Measurements from ENCODE around the gene DPP9.

The DPP9 gene

GRCh38 chr19:4660993-4661392 is 62.6 kb downstream of the DPP9 start:
- in situ Hi-C loops (cut with MboI; ENCODE audit: low sequenced_read_pairs) = no loop called here

- in situ Hi-C loops (cut with MboI; ENCODE audit: low sequenced_read_pairs) = no loop called here
These were observed 63.4 kb downstream of the DPP9 start for GRCh38 chr19:4660181-4660791.

- in situ Hi-C loops (cut with MboI; ENCODE audit: low sequenced_read_pairs) = no loop called here
These were observed 65.8 kb downstream of the DPP9 start for GRCh38 chr19:4657835-4658234.

- in situ Hi-C loops (cut with MboI; ENCODE audit: low sequenced_read_pairs) = no loop called here
These were observed 66.4 kb downstream of the DPP9 start for GRCh38 chr19:4657262-4657661.

GRCh38 chr19:4656102-4656501 is 67.5 kb downstream of the DPP9 start:
- in situ Hi-C loops (cut with MboI; ENCODE audit: low sequenced_read_pairs) = no loop called here

GRCh38 chr19:4654437-4655361 is 68.9 kb downstream of the DPP9 start:
- in situ Hi-C loops (cut with MboI; ENCODE audit: low sequenced_read_pairs) = no loop called here

- in situ Hi-C loops (cut with MboI; ENCODE audit: low sequenced_read_pairs) = no loop called here
These were observed 69.7 kb downstream of the DPP9 start for GRCh38 chr19:4653793-4654436.

GRCh38 chr19:4652075-4652474 is 71.6 kb downstream of the DPP9 start:
- in situ Hi-C loops (cut with MboI; ENCODE audit: low sequenced_read_pairs) = no loop called here

GRCh38 chr19:4650159-4650558 is 73.5 kb downstream of the DPP9 start:
- in situ Hi-C loops (cut with MboI; ENCODE audit: low sequenced_read_pairs) = no loop called here

- in situ Hi-C loops (cut with MboI; ENCODE audit: low sequenced_read_pairs) = no loop called here
These were observed 74.1 kb downstream of the DPP9 start for GRCh38 chr19:4649392-4650047.

GRCh38 chr19:4647676-4648644 is 75.7 kb downstream of the DPP9 start:
- in situ Hi-C loops (cut with MboI; ENCODE audit: low sequenced_read_pairs) = no loop called here

GRCh38 chr19:4645718-4646117 is 77.9 kb downstream of the DPP9 start:
- in situ Hi-C loops (cut with MboI; ENCODE audit: low sequenced_read_pairs) = no loop called here

- in situ Hi-C loops (cut with MboI; ENCODE audit: low sequenced_read_pairs) = no loop called here
These were observed 81.0 kb downstream of the DPP9 start for GRCh38 chr19:4642625-4643024.

- in situ Hi-C loops (cut with MboI; ENCODE audit: low sequenced_read_pairs) = no loop called here
These were observed 82.5 kb downstream of the DPP9 start for GRCh38 chr19:4641132-4641531.

GRCh38 chr19:4640247-4641000 is 83.2 kb downstream of the DPP9 start:
- in situ Hi-C loops (cut with MboI; ENCODE audit: low sequenced_read_pairs) = no loop called here

- in situ Hi-C loops (cut with MboI; ENCODE audit: low sequenced_read_pairs) = no loop called here
These were observed 84.0 kb downstream of the DPP9 start for GRCh38 chr19:4639531-4640246.

GRCh38 chr19:4638828-4639530 is 84.7 kb downstream of the DPP9 start, which contains the start of gene TNFAIP8L1:
Gene TNFAIP8L1, plus strand, starts transcription at chr19:4639516. Its CDS starts 12,354 bp downstream, at chr19:4651870.
- in situ Hi-C loops (cut with MboI; ENCODE audit: low sequenced_read_pairs) = no loop called here

- in situ Hi-C loops (cut with MboI; ENCODE audit: low sequenced_read_pairs) = no loop called here
These were observed 85.3 kb downstream of the DPP9 start for GRCh38 chr19:4638317-4638716.
